Keratinocyte (primary cell): Measurements from ENCODE around the gene TMEM270. TPM values are rescaled to one million over a fixed set of nuclear protein-coding genes. Genes with fewer than 3 reads are reported as not detected.

Source experiments
- DNase-seq: peaks from one replicate; pipeline ENCODE4 v3.0.0-alpha.2; 2011; ENCODE audit warnings: low read depth, missing footprints, low spot score
- FAIRE-seq: peaks from 2 replicates; lab custom pipeline; 2011; peaks lifted over from hg19 to GRCh38; lab: Jason Lieb, UNC
- H2AFZ ChIP-seq: 2 replicates; pipeline ENCODE4 v1.6.0; 2012; ENCODE audit warnings: low read length, control low read depth, inconsistent platforms; ENCODE audit not compliant: control insufficient read depth
- H3K27ac ChIP-seq: 2 replicates; pipeline ENCODE4 v1.5.1; 2011; ENCODE audit warnings: low read length; ENCODE audit not compliant: control insufficient read depth, insufficient read depth
- H3K27me3 ChIP-seq: 3 replicates; pipeline ENCODE4 v1.6.0; 2011; ENCODE audit warnings: low read length; ENCODE audit not compliant: control insufficient read depth, insufficient read depth; ENCODE audit errors: extremely low read depth
- H3K36me3 ChIP-seq, 2 experiments: 2 replicates in 1 of 2; 3 replicates in 1 of 2; pipeline ENCODE4 v1.5.1; 2011; ENCODE audit warnings: low read length in 2 of 2, mild to moderate bottlenecking in 1 of 2; ENCODE audit not compliant: control insufficient read depth in 2 of 2, insufficient read depth in 2 of 2; ENCODE audit errors: extremely low read depth in 1 of 2
- H3K4me1 ChIP-seq: 3 replicates; pipeline ENCODE4 v1.5.1; 2011; ENCODE audit warnings: low read length; ENCODE audit not compliant: control insufficient read depth, insufficient read depth; ENCODE audit errors: extremely low read depth
- H3K4me2 ChIP-seq: 3 replicates; pipeline ENCODE4 v1.6.0; 2011; ENCODE audit warnings: low read depth, low read length; ENCODE audit not compliant: control insufficient read depth, insufficient read depth; ENCODE audit errors: extremely low read depth
- H3K4me3 ChIP-seq, 3 experiments: fragments of 200-600 bp in 1 of 3; sonication (generic) in 1 of 3; 2 replicates in 2 of 3; 3 replicates in 1 of 3; pipeline ENCODE4 v1.5.1; 2011 to 2016; ENCODE audit warnings: low read length in 3 of 3, mild to moderate bottlenecking in 3 of 3, control low read depth in 2 of 3, inconsistent platforms in 1 of 3, low read depth in 1 of 3, mixed read lengths in 1 of 3, mixed run types in 1 of 3, moderate library complexity in 1 of 3; ENCODE audit not compliant: control insufficient read depth in 2 of 3, insufficient read depth in 2 of 3; ENCODE audit errors: extremely low read depth in 1 of 3
- H3K79me2 ChIP-seq: 2 replicates; pipeline ENCODE4 v1.6.0; 2012; ENCODE audit warnings: low read length; ENCODE audit not compliant: control insufficient read depth, insufficient read depth
- H3K9ac ChIP-seq: 3 replicates; pipeline ENCODE4 v1.6.0; 2011; ENCODE audit warnings: low read length; ENCODE audit not compliant: control insufficient read depth, insufficient read depth; ENCODE audit errors: extremely low read depth
- H3K9me1 ChIP-seq: 3 replicates; pipeline ENCODE4 v1.6.0; 2011; ENCODE audit warnings: low read length; ENCODE audit not compliant: control insufficient read depth, insufficient read depth; ENCODE audit errors: extremely low read depth
- H3K9me3 ChIP-seq: 2 replicates; pipeline ENCODE4 v1.5.1; 2012; ENCODE audit warnings: low read depth, low read length; ENCODE audit not compliant: control insufficient read depth
- H4K20me1 ChIP-seq: 3 replicates; pipeline ENCODE4 v1.6.0; 2011; ENCODE audit warnings: low read length; ENCODE audit not compliant: control insufficient read depth, insufficient read depth; ENCODE audit errors: extremely low read depth
- EZH2 ChIP-seq: IDR thresholded peaks from one replicate; pipeline ENCODE4 v1.6.1; 2012; ENCODE audit warnings: inconsistent platforms, mild to moderate bottlenecking, low read length, moderate library complexity
- dilution Hi-C: fragments of 300-500 bp; cut with MboI; formaldehyde crosslinking; loops from one replicate; pipeline ENCODE4 v1.7.0; 2020; ENCODE audit warnings: low sequenced_read_pairs; ENCODE audit not compliant: extremely low pct_ligation_motif_present
- polyA plus RNA-seq, 5 experiments: library from polyadenylated mRNA; depleted of rRNA in 3 of 5; stranded (reverse) in 3 of 5; stranded (forward) in 1 of 5; unstranded in 1 of 5; fragments of >200 nt; gene quantifications; 1 replicate in 1 of 5; 2 replicates in 3 of 5; 3 replicates in 1 of 5; pipeline versions ENCODE4 v1.2.1 to v1.2.3, GENCODE V29; 2011 to 2012; ENCODE audit warnings: missing spikeins in 2 of 5, low read depth in 1 of 5, low replicate concordance in 1 of 5
- TF ChIP-seq, protein P1 (sequence below), 3 experiments: IDR thresholded peaks in 1 of 3; conservative IDR thresholded peaks in 1 of 3; optimal IDR thresholded peaks in 1 of 3; 2 replicates in 2 of 3; 3 replicates in 1 of 3; pipeline versions ENCODE3 to v1.5.1; 2011; ENCODE audit warnings: low read length in 3 of 3, mild to moderate bottlenecking in 3 of 3, moderate library complexity in 2 of 3, control low read depth in 1 of 3, inconsistent platforms in 1 of 3; ENCODE audit not compliant: insufficient read depth in 2 of 3; ENCODE audit errors: extremely low read depth in 1 of 3

The TMEM270 gene
- polyA plus RNA-seq, 1 donor (not counting 4 experiments of a cell fraction or from before 2014, with no cell fraction given) = not detected

DNA sequence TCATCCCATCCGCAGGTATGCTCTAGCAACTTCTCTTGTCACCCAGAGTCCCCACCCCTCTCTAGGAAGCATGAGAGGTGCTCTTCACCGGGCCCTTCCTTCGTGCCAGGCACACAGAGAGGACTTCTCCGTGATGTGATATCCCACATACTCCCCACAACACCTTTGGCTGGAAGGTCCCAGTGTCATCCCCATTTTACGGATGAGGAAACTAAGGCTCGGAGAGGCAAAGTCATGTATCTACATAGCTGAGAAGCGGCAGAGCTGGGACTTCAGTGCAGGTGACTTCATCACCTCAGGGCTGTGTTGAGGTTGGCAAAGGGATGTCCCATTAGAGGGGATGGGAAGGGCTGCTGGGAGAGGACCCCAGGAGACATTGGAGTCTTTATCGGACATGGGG, 15.4 kb downstream of the TMEM270 start:
- no peak overlapping the region for H3K9ac ChIP-seq
- no peaks in the 10 kb centered on the region for H4K20me1 ChIP-seq
- H3K4me2 ChIP-seq = no peak overlapping the region
- FAIRE-seq (no peak), DNase-seq (no peak)
- H3K36me3 ChIP-seq = no peaks in the 10 kb centered on the region
- dilution Hi-C loops = no loop called here
- no peak overlapping the region for H2AFZ ChIP-seq
- H3K27me3 ChIP-seq = peaks cover 17% of the 10 kb centered on the region
- no peak overlapping the region for H3K4me3 ChIP-seq
- H3K79me2 ChIP-seq = no peaks in the 10 kb centered on the region
- H3K9me3 ChIP-seq = no peaks in the 10 kb centered on the region
- TF ChIP-seq, protein P1, sequence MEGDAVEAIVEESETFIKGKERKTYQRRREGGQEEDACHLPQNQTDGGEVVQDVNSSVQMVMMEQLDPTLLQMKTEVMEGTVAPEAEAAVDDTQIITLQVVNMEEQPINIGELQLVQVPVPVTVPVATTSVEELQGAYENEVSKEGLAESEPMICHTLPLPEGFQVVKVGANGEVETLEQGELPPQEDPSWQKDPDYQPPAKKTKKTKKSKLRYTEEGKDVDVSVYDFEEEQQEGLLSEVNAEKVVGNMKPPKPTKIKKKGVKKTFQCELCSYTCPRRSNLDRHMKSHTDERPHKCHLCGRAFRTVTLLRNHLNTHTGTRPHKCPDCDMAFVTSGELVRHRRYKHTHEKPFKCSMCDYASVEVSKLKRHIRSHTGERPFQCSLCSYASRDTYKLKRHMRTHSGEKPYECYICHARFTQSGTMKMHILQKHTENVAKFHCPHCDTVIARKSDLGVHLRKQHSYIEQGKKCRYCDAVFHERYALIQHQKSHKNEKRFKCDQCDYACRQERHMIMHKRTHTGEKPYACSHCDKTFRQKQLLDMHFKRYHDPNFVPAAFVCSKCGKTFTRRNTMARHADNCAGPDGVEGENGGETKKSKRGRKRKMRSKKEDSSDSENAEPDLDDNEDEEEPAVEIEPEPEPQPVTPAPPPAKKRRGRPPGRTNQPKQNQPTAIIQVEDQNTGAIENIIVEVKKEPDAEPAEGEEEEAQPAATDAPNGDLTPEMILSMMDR (optimal IDR thresholded peaks at IDR 0.05 in 1 of 3, IDR thresholded peaks at IDR 0.05 in 1 of 3, conservative IDR thresholded peaks at IDR 0.05 in 1 of 3; ENCODE audit: extremely low read depth in 1 of 3, insufficient read depth in 2 of 3, low read length in 3 of 3) = no peak
- TF ChIP-seq EZH2 = no peak
- no peaks in the 10 kb centered on the region for H3K9me1 ChIP-seq
- no peaks in the 10 kb centered on the region for H3K4me1 ChIP-seq
- H3K27ac ChIP-seq = no peak overlapping the region

DNA sequence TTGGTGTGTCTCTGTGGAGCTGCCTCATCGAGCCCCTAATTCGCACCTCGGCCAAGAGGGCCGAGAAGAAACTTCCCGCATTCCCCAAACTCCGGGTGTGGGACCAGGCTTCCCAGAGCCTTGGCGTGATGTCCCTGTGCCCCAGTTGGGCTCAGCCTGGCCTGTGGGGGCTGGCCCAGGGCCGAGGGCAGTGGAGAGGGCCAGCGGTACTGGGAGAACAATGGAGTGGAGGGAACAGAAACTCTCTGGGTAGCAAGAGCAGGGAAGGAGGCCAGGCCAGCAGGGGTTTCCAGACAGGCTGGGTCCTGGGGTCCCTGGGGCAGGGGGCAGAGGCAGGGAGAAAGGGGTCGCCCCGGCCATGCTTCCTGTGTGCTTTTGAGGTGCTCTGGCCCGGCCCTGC, 16.0 kb downstream of the TMEM270 start:
- Histone ChIP-seq H3K9me1 (no peaks in the 10 kb centered on the region), H3K36me3 (no peaks in the 10 kb centered on the region), H3K9me3 (no peaks in the 10 kb centered on the region), H3K4me2 (no peak overlapping the region), H2AFZ (no peak overlapping the region), H3K79me2 (no peaks in the 10 kb centered on the region), H3K4me3 (no peak overlapping the region), H3K4me1 (no peaks in the 10 kb centered on the region), H3K27ac (no peak overlapping the region), H3K9ac (no peak overlapping the region), H3K27me3 (peaks cover 23% of the 10 kb centered on the region), H4K20me1 (no peaks in the 10 kb centered on the region)
- dilution Hi-C loops = no loop called here
- FAIRE-seq (no peak), DNase-seq (no peak)
- TF ChIP-seq EZH2 = no peak
- TF ChIP-seq, protein P1 (optimal IDR thresholded peaks at IDR 0.05 in 1 of 3, IDR thresholded peaks at IDR 0.05 in 1 of 3, conservative IDR thresholded peaks at IDR 0.05 in 1 of 3; ENCODE audit: extremely low read depth in 1 of 3, insufficient read depth in 2 of 3, low read length in 3 of 3) = no peak
